HG02840 (cell line): ENCODE data around the gene IFITM2.
"Not testable (repeated sequence)": the region's sequence is repeated elsewhere in the genome, so short reads cannot be mapped to it uniquely, and the experiment has no call there.

Experiments used
- ATAC-seq: cut with Tn5 transposase; IDR thresholded peaks from one replicate; pipeline ENCODE4 v1.9.1; 2021; ENCODE audit warnings: mild to moderate bottlenecking, moderate library complexity, moderate number of reproducible peaks; ENCODE audit not compliant: unreplicated experiment, low FRiP score

The IFITM2 gene

DNA sequence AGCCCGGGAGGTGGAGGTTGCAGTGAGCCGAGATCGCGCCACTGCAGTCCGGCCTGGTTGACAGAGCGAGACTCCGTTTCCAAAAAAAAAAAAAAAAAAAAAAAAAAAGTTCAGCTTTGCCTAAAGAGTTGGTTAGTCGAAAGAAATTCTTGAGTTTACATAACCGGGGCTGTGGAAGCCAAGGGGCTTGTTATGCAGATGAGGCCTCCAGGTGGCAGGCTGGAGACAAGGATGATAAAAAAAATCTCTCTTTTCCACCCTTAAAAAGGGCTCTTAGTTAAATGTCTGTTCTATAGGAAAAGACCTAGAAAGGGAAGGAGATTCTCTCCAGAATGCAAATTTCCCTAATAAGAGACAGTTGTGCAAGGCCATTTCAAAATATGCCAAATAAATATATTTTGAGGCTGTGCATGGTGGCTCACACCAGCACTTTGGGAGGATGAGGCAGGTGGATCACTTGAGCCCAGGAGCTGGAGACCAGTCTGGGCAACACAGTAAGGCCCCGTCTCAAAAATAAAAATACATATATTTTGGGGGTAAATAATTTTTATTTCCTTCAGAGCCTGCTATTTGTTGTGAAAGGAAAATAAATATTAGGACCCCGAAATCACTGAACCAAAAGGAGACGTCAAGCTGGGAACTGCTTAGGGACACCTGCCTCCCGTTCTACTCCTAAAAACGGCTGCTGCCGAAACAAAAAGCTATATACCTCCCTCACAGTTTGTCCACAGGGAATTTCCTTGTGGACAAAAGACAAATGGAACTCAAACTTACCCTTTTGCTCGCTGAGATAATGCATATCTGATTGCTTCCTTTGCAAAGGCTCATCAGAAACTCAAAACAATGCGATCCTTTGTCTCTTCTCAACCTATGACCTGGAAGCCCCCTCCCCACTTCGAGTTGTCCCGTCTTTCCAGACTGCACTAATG, 2.4 kb upstream of the IFITM2 start:
- no peak for ATAC-seq

DNA sequence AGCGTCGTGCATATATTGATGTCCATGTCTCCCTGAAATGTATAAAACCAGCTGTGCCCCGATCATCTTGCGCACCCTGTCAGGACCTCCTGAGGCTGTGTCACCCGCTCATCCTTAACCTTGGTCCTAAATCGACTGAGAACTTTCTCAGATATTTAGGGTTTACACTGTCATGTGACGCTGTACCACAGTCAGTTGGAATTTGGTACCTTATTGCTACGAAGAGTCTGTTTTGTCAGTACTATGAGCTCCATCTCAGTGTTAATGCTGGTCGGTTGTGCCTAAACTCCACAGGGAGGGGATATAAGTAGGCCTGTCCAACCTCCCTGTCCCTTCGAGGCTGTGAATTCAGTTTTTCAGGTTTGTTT, 1.8 kb upstream of the IFITM2 start:
- no peak for ATAC-seq

DNA sequence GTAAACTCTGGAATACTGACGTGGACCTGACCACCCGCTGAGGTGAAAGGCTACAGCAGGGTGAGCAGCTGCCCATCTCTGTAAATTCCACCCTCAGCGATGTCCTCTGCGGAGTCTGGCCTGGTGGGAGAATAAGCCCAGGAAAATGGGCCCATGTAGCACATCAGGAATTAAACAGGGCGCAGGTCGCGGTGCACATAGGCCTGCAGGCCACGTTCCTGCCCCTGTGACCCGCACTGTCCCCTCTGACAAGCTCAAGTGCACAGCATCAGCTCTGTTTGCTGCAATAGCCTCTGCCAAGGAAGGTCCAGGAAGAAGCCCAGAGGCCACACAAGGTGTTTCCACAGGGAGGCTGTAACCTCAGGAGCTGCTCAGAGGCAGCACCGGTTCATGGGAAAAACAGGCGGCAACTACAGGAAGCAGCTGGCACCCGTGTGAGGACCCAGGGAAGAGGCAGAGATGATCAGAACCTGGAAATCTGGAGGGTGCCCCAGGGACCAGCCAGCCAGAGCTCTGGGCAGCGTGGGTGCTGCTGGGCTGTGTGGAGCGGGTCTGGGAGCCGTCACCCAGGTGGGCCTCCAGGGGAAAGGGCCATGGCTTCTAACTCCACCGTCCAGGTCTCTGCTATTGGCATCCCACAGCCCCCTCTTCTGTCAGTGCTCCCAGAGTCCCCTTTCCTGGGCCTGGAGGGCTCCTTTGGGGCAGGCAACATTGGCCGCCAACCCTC, 808 bp upstream of the IFITM2 start:
- no peak for ATAC-seq

DNA sequence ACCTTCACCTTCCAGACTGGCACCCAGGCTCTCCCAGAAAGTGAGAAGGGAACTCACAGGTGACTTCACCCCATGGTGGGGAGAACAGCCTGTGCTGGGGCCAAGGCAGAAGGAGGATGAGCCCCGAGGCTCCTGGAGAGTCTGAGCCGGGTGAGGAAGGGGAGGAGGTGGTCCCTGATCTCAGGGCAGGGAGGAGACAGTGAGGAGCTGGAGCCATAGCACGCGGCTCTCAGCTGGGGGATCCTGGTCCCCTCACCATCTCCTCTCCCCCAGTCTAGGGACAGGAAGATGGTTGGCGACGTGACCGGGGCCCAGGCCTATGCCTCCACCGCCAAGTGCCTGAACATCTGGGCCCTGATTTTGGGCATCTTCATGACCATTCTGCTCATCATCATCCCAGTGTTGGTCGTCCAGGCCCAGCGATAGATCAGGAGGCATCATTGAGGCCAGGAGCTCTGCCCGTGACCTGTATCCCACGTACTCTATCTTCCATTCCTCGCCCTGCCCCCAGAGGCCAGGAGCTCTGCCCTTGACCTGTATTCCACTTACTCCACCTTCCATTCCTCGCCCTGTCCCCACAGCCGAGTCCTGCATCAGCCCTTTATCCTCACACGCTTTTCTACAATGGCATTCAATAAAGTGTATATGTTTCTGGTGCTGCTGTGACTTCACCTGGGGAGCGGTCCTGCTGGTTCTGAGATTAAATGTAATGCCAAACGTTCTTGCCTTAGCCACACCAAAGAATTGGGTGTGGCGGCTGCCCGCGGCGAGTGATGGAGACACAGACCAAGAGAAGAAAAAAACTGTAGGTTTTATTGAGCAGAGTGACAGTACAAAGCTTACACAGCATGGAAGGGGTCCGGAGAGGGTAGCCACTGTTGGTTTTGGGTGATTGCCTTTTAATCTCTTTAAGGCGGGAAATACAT, 1.4 kb downstream of the IFITM2 start:
- not testable (repeated sequence) for ATAC-seq

- ATAC-seq: not testable (repeated sequence)
Measured at GRCh38 chr11:309979-310572, 2.5 kb downstream of the IFITM2 start.

- ATAC-seq: not testable (repeated sequence)
Measured at GRCh38 chr11:311013-311748, 3.6 kb downstream of the IFITM2 start.

DNA sequence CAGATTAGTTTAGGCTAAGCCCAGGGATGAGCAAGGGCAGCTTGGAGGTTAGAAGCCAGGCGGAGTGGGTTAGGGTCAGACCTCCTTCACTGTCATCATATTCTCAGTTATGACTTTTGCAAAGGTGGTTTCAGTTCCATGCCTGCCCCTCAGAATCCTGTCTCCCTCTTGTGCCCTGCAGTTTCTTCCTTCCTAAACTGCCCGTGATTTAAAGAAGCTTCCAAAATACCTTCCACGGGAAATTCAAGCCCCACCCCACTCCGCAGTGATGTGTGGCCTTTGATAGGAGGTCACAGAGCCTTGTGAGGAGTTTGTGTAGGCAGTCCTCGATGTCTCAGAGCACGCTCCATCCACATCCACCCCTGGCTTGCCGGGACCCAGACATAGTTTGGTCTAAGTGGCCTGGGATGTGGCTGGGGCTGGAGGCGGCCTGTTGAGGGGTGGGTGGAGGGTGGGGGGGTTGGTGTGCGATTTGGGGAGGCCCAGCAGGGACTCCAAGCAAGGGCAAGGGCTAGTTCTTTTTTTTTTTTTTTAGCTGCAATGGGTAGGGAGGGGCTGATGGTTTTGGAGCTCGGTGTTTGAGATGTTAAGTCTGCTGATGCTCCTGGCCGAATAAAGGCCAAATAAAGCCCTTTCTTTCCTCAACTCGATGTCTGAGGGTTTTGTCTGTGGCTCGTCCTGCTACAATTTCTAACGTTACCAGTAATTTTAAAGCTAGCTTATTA, 4.6 kb downstream of the IFITM2 start:
- no peak for ATAC-seq

DNA sequence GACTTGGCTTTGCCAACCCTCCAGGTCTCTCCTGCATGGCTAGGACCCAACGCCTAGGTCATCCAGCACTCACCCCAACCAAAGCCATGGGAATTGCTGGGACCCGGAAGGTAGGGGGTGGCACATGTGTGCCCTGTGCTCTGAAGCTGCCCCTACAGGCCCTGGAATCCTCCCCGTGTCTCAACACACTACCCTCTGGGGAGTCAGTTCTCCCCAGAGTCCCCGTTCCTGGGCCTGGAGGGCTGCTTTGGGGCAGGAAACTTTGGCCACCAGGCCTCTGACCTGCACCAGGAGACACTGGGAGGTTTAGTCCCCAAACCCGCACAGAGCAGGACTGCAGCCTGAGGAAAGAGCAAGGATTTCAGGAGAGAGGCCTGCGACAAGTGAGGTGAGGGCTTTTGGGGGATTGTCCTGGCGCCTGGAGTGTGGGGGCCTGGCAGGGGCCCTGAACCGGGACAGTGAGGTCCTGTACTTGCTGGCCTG, 5.7 kb downstream of the IFITM2 start:
- ATAC-seq: no peak

DNA sequence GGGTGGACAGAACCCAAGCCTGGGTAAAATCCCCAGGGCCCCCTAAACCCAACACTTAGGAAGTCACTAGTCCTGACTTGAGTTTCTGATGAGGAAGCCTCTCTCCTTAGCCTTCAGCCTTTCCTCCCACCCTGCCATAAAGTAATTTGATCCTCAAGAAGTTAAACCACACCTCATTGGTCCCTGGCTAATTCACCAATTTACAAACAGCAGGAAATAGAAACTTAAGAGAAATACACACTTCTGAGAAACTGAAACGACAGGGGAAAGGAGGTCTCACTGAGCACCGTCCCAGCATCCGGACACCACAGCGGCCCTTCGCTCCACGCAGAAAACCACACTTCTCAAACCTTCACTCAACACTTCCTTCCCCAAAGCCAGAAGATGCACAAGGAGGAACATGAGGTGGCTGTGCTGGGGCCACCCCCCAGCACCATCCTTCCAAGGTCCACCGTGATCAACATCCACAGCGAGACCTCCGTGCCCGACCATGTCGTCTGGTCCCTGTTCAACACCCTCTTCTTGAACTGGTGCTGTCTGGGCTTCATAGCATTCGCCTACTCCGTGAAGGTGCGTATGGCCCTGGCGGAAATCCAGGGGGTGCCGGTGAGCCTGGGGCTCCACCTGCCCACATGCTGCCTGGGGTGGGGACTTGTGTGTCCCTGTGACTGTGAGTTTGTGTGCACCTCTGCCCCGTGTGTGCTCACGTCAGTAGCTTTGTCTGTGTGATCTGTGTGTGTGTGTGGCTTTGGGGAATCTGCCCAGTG, 6.4 kb downstream of the IFITM2 start, which contains the start of gene IFITM1:
Gene IFITM1 (plus strand): TSS at position 254 of the 767 bp plus-strand sequence. CDS start 131 bp downstream, at position 385.
- ATAC-seq: no peak

DNA sequence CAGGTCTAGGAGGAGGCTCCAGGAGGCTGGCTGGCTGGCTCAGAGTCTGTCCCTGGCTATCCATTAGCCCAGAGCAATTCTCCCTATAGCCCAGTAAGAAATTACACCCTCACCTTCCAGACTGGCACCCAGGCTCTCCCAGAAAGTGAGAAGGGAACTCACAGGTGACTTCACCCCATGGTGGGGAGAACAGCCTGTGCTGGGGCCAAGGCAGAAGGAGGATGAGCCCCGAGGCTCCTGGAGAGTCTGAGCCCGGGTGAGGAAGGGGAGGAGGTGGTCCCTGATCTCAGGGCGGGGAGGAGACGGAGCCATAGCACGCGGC, 6.9 kb downstream of the IFITM2 start:
- not testable (repeated sequence) for ATAC-seq

- no peak for ATAC-seq
Measured at GRCh38 chr11:315051-315481, 7.5 kb downstream of the IFITM2 start.

- no peak for ATAC-seq
Measured at GRCh38 chr11:315516-315994, 7.9 kb downstream of the IFITM2 start.

- no peak for ATAC-seq
Measured at GRCh38 chr11:316031-316701, 8.6 kb downstream of the IFITM2 start.

GRCh38 chr11:316891-317301, 9.3 kb downstream of the IFITM2 start:
- no peak for ATAC-seq

DNA sequence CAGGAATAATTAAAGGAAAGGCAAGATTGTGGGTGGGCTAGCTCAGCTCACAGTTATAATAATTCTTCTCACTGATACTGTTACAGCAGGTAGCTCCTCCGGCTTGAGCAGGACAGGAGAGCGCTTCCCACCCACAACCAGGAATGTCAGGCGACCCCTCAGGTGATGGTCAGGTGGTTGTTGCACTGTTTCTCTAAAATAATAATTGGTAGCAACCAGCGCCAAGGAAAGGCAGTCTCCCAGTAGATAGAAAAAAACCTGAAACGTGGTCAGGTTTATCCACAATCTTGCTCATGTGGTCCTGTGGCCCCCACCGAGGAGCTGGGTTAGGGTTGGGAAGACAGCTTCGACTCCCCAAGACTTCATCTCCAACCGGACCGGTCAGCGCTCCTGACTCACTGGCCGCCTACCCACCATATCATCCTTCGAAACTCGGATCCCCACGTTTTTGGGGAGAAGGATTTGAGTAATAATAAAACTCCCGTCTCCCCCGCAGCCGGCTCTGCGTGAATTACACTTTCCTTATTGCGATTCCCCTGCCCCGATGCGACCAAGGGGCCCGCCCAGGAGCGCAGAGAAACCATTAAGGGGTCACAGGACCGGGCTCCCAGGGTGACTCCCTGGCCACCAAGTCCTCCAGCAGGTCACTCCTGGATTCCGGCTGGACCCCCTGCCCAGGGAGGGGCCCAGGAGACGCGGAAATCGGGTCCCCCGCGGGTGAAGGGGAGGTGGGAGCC, 10.2 kb downstream of the IFITM2 start:
- ATAC-seq: not testable (repeated sequence)

DNA sequence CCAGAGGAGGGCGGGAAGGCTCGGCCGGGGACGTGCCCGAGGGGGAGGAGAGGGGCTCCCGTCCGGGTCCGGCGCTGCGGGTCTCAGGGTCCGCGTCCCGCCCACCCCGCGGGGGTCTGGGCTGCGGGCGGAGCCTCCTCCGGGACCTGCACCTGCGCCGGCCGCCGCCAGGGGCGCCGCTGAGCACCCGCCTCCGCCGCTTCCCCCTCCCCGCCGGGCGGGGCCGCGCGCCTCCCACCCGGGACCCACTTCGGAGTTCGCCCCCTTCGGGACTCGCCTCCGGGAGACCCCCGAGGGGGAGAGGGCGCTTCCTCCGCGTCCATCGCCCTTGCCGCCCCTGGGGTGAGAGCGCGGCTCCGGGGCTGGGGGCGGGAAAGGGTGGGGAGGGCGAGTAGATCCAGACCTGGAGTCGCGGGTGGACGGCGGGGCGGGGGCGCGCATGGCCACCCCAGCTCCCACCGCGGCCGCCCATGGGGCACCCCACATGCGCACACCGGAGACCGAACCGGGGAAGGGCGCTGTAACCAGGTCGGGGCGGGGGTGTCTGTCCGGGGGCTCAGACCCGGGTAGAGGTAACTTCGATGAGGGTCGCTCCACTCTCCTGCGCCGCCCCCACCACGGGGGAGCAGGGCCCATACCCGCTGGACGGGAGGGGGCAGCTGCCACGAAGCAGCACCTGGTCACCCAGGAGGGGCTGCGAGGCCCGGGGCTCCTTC, 10.9 kb downstream of the IFITM2 start:
- not testable (repeated sequence) for ATAC-seq
